OCI-LY3 (cell line): ENCODE data around the gene LRRC37B.
"Not testable (repeated sequence)": the region's sequence is repeated elsewhere in the genome, so short reads cannot be mapped to it uniquely, and the experiment has no call there.

Source experiments
- CTCF ChIP-seq: fragments of 200-600, 300-600 bp; sonication (generic); IDR thresholded peaks from 2 replicates; pipeline ENCODE4 v1.5.1; 2014; ENCODE audit warnings: antibody characterized with exemption, low read length, low read depth
- EZH2phosphoT487 ChIP-seq: fragments of 200-600 bp; shearing (Covaris generic); IDR thresholded peaks from 2 replicates; pipeline ENCODE4 v1.6.1; 2018; ENCODE audit warnings: antibody characterized with exemption, mixed run types, low read depth

GRCh38 chr17:32100323-32100722, 93.1 kb downstream of the LRRC37B start:
- TF ChIP-seq CTCF, EZH2phosphoT487: not testable (repeated sequence)
